Spleen (tissue), 11 donors: Measurements from ENCODE around the gene CNN3. TPM values are rescaled to one million over a fixed set of nuclear protein-coding genes. Genes with fewer than 3 reads are reported as not detected.

Source experiments
- DNase-seq: peaks from one replicate; pipeline ENCODE4 v3.0.0-alpha.2; 2020
- H3K27ac ChIP-seq, 8 donors: fragments of 200-600 bp; sonication (generic) in 7 of 8; 1 replicate in 4 of 8; 2 replicates in 4 of 8; pipeline versions ENCODE4 v1.5.0 to v1.8.0; 2016 to 2021; ENCODE audit warnings: inconsistent platforms in 4 of 8, mild to moderate bottlenecking in 4 of 8, moderate library complexity in 1 of 8
- H3K27me3 ChIP-seq, 7 donors: fragments of 200-600 bp; sonication (generic) in 6 of 7; replicated peaks in 1 of 7; 1 replicate in 4 of 7; 2 replicates in 3 of 7; pipeline versions ENCODE4 v1.5.0 to v1.8.0; 2016 to 2021; ENCODE audit warnings: inconsistent platforms in 3 of 7, mild to moderate bottlenecking in 1 of 7
- H3K36me3 ChIP-seq, 6 donors: fragments of 200-600 bp; sonication (generic) in 5 of 6; 1 replicate in 4 of 6; 2 replicates in 2 of 6; pipeline versions ENCODE4 v1.5.0 to v1.8.0; 2016 to 2021; ENCODE audit warnings: inconsistent platforms in 2 of 6
- H3K4me1 ChIP-seq, 6 donors: fragments of 200-600 bp; sonication (generic) in 5 of 6; 1 replicate in 3 of 6; 2 replicates in 3 of 6; pipeline versions ENCODE4 v1.5.0 to v1.8.0; 2016 to 2021; ENCODE audit warnings: inconsistent platforms in 3 of 6
- H3K4me3 ChIP-seq, 8 donors: fragments of 200-600 bp; sonication (generic) in 7 of 8; 1 replicate in 4 of 8; 2 replicates in 4 of 8; pipeline versions ENCODE4 v1.5.0 to v1.8.0; 2016 to 2021; ENCODE audit warnings: inconsistent platforms in 4 of 8, mild to moderate bottlenecking in 4 of 8, moderate library complexity in 2 of 8
- H3K9me3 ChIP-seq, 8 donors: fragments of 200-600 bp; sonication (generic) in 7 of 8; 1 replicate in 4 of 8; 2 replicates in 4 of 8; pipeline versions ENCODE4 v1.5.0 to v1.8.0; 2016 to 2021; ENCODE audit warnings: inconsistent platforms in 4 of 8
- CTCF ChIP-seq, 11 experiments: fragments of 200-600 bp in 7 of 11; fragments of 450-650 bp in 4 of 11; sonication (generic) in 4 of 11; IDR thresholded peaks in 8 of 11; conservative IDR thresholded peaks in 3 of 11; 1 replicate in 7 of 11; 2 replicates in 4 of 11; pipeline versions ENCODE4 v1.4.0 to v1.8.0; 2016 to 2021; ENCODE audit warnings: antibody characterized with exemption in 11 of 11, inconsistent platforms in 4 of 11, mild to moderate bottlenecking in 1 of 11
- POLR2A ChIP-seq, 3 donors: fragments of 450-650 bp; IDR thresholded peaks; one replicate each; pipeline ENCODE4 v1.5.1; 2017; ENCODE audit warnings: antibody characterized with exemption in 3 of 3, mild to moderate bottlenecking in 1 of 3
- POLR2AphosphoS5 ChIP-seq, 3 donors: sonication (generic); formaldehyde crosslinking; IDR thresholded peaks; one replicate each; pipeline ENCODE4 v1.5.1; 2017; ENCODE audit warnings: antibody characterized with exemption in 3 of 3
- WGBS, 5 donors: extraction: QIAGEN DNeasy Blood & Tissue Kit in 3 of 5; methylation state at CpG; one replicate each; pipeline versions ENCODE4 v1.1.5 to v1.1.7; 2013 to 2018; 5-methylcytosine and 5-hydroxymethylcytosine counted together
- intact Hi-C: fragments of 100-400 bp; cut with DNase I; formaldehyde crosslinking; loops from one replicate; pipeline ENCODE4 v1.15.0; 2023; ENCODE audit warnings: low total_unique reads
- polyA plus RNA-seq, 3 donors: library from polyadenylated mRNA; stranded (reverse); fragments of 200-250 nt; gene quantifications; one replicate each; pipeline ENCODE4 v1.2.1, GENCODE V29; 2013
- total RNA-seq, 7 donors: library from RNA; depleted of rRNA in 3 of 7; stranded (reverse); fragments of >200 nt in 3 of 7; fragmentation: NEBNext Ultra II Directional in 4 of 7; extraction: Animal tissue kit (Norgen Biotek cat#: 25700) in 4 of 7; gene quantifications; one replicate each; pipeline versions ENCODE4 v1.1.0 to v1.2.1, GENCODE V29; 2016 to 2021
- donor health status: healthy with polysubstance abuse.
- donor health status: DM: no; HTN: no; CAD: no; lungs with moderate emphysema.
- donor health status: DM: no; HTN: no; CAD: no.
- donor health status: Bipolar disorder and iron deficiency.
- donor health status: healthy.
- donor health status: DM: no; HTN: no; CAD: no.
- donor health status: DM: yes; HTN: yes; CAD: no.

Gene CNN3
- total and polyA plus RNA-seq, 10 donors = 27.4 to 124 (median 105) TPM

GRCh38 chr1:94875794-94876193, 51.1 kb downstream of the CNN3 start:
- Histone ChIP-seq H3K36me3 (no peaks in the 10 kb centered on the region), H3K9me3 (no peaks in the 10 kb centered on the region), H3K4me3 (no peak overlapping the region), H3K4me1 (no peaks in the 10 kb centered on the region), H3K27ac (no peak overlapping the region), H3K27me3 (peaks cover 0 to 12% (median 0%) of the 10 kb centered on the region in 7 donors)
- DNase-seq = no peak
- intact Hi-C loops = no loop called here
- TF ChIP-seq POLR2AphosphoS5 (IDR thresholded peaks at IDR 0.05) = no peak
- WGBS, 5 donors = 38 to 74% (median 50%) methylated on average over 4 of the region's 4 CpGs

DNA sequence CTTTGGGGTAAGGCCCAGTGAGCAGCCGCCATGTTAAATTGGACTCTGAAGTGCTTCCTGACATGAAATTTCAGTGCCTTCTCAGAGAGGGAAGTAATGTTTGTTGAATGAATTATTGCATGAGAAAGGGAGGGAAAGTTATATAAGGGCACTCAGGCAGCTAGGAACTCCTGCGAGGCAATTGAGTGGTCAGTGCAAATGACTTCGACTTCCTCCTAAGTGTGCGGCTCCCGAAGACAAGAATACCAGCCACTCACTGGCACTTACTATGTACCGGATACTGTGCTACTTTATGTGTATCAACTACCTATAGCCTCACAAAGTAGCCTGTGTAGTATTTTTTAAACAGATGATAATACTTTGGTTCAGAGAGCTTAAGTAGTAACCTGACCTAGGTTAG, 52.5 kb downstream of the CNN3 start:
- no peaks in the 10 kb centered on the region for H3K9me3 ChIP-seq
- no peak for TF ChIP-seq POLR2A (IDR thresholded peaks at IDR 0.05)
- TF ChIP-seq CTCF (IDR thresholded peaks at IDR 0.05 in 8 of 11, conservative IDR thresholded peaks at IDR 0.05 in 3 of 11) = no peak
- no peak for TF ChIP-seq POLR2AphosphoS5 (IDR thresholded peaks at IDR 0.05)
- no peak overlapping the region for H3K27ac ChIP-seq
- 90 to 97% (median 94%) methylated on average over 6 of the region's 6 CpGs for WGBS, 5 donors
- H3K36me3 ChIP-seq = no peaks in the 10 kb centered on the region
- intact Hi-C loops = no loop called here
- no peak for DNase-seq
- peaks cover 0 to 12% (median 0%) of the 10 kb centered on the region in 7 donors for H3K27me3 ChIP-seq
- no peaks in the 10 kb centered on the region for H3K4me1 ChIP-seq
- no peak overlapping the region for H3K4me3 ChIP-seq

DNA sequence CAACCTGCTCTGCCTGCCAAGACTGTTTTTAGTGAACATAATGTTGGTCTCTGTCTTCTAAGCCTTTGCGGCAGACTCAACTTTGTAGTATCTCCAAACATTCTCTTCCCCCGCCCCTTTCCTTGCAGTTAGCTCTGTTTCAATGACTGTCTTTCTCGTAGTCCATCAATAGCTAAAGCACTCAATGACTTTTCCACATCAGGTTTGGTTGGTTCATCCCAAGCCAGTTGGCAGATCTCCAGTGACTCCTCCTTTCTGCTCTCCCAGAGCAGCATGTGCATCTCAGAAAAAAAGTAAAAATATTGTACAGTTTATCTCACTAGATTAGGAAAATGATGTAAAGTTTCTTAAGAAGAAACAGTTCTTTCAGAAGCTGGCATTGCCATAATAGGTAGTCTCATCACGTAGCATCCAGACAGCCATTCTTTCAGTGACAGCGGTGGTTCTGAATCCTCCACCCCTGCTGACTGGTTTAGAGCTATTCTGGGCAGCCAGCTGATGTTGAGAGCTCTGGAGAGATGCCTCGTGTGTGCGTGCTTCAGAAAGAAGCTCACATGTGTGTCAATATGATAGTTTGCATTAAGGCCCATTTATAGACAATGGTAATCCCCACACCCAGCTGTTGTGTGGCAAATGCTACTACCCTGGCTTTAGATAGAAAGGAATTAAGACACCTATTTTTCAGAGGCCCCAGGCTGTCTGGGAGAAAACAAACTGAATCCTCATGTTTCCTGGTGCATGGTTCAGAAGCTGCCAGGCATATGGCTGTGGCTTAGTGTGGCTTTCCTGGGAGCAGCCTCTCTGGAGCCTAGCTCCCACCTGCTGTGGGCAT, 53.2 kb downstream of the CNN3 start:
- intact Hi-C loops = no loop called here
- DNase-seq = no peak
- WGBS, 5 donors = 65 to 90% (median 80%) methylated on average over 7 of the region's 7 CpGs
- Histone ChIP-seq H3K27ac (no peak overlapping the region), H3K27me3 (peaks cover 0 to 12% (median 0%) of the 10 kb centered on the region in 7 donors), H3K36me3 (no peaks in the 10 kb centered on the region), H3K4me1 (no peaks in the 10 kb centered on the region), H3K4me3 (no peak overlapping the region), H3K9me3 (no peaks in the 10 kb centered on the region)
- TF ChIP-seq POLR2A (IDR thresholded peaks at IDR 0.05) (no peak), CTCF (IDR thresholded peaks at IDR 0.05 in 8 of 11, conservative IDR thresholded peaks at IDR 0.05 in 3 of 11) (no peak), POLR2AphosphoS5 (IDR thresholded peaks at IDR 0.05) (no peak)

DNA sequence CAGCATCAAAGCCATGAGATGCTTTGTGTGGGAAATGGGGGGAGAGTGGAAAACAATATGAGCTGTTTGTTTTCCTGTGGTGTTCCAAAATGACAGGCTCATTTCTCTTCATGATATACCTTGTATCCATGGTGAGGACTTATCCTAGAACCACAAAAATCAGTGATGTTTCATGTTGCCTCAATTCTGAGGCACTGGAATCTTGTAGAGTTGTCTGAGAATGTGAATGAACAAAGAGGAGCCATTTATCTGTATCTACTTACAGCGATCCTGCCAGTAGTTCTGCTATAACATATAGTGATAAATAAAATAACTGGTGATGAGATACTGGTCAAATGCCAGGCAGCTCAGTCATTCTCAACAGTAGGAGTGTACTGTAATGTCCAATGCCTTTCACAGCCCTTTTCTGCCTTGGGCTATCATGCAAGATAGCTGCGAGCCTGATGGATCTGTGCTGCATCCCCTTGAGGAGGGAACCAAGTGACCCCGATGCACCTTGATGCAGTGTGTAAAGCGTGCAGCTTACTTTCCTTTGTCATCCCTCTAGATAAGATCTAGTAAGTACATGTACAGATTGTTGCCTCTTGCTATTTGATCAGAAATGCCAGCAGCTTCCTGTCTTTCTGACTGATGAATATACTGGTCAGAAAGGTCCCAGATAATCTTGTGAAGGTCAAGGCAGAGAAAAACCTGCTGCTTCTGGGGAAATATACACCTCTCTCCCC, 54.0 kb downstream of the CNN3 start:
- intact Hi-C loops = no loop called here
- H3K4me1 ChIP-seq = no peaks in the 10 kb centered on the region
- peaks cover 0 to 12% (median 0%) of the 10 kb centered on the region in 7 donors for H3K27me3 ChIP-seq
- DNase-seq = no peak
- H3K9me3 ChIP-seq = no peaks in the 10 kb centered on the region
- WGBS, 5 donors = 65 to 85% (median 78%) methylated on average over 4 of the region's 4 CpGs
- TF ChIP-seq POLR2AphosphoS5 (IDR thresholded peaks at IDR 0.05) (no peak), POLR2A (IDR thresholded peaks at IDR 0.05) (no peak), CTCF (IDR thresholded peaks at IDR 0.05 in 8 of 11, conservative IDR thresholded peaks at IDR 0.05 in 3 of 11) (no peak)
- no peak overlapping the region for H3K4me3 ChIP-seq
- no peaks in the 10 kb centered on the region for H3K36me3 ChIP-seq
- H3K27ac ChIP-seq = no peak overlapping the region
